Measurements from ENCODE around the gene GMPPB.
"Not testable (repeated sequence)": the region's sequence is repeated elsewhere in the genome, so short reads cannot be mapped to it uniquely, and the experiment has no call there.

GMPPB gene

DNA sequence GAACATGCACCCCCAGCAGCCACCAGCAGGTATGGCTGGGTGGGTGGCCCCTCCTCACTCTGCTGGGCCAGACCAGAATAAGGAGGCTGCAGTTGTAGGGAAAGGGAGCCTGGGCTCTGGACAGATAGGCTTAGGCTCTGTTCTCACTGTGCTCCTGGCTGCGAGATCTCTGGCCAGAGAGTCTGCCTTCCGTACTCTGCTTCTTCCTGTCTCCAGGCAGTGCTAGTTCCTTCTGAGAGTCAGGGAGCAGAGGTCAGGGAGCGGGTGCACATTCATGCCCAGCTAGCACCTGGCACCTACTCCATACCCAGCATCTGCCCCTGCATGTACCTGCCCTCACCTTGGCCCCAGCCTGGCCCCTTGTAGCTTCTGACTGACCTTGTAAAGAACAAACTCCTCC lies 32.3 kb downstream of the GMPPB start:
- DNase-seq (ENCODE audit: low read depth, low spot score), result not testable (repeated sequence)

DNA sequence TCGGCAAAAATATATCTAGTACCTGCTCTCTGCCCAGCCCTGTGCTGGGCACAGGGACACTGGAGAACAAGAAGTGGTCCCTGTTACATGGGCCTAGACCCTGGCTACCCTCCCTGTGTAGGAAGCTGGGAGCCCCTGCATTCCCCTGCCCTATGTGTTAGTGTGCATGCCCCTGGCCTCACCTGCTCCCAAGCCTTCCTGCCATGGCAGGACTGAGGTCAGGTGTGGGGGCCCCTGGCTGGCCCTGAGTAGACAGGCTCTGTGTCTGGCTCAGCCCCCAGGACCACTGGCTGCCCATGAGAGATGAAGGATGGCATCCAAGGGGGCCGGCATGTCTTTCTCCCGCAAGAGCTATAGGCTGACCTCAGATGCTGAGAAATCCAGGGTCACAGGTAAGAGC lies 32.9 kb downstream of the GMPPB start:
- DNase-seq (ENCODE audit: low read depth, low spot score), result not testable (repeated sequence)

DNA sequence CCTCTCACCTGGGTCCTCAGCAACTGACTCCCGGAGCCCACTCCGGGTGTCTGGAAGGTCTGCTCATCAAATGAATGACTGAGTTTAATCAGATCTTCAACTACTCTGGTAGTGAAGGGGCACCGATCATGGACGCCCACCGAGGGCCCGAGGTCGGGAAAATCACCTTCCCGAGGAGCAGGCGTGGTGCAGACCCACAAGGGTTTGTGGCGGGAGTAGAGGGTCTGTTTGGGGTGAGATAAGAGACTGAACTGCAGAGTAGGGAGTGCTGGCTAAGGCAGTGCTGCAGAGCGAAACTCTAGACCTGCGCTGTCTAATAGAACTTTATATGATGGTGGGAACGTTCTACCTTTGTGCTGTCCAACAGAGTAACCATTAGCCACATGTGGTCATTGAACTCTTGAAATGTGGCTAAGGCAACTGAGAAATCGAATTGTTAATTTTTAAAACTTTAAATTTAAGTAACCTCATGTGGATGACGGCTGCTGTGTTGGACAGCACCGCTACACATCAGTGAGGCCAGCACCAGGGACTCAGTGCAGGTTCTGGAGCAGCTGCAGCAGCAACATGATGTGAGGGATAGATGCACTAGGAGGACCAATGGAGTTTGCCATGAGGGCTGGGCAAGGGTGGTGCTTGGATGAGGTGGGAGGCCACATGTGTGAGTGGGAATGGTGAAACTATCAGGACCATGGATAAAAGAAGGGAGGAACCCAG lies 33.7 kb downstream of the GMPPB start:
- DNase-seq (ENCODE audit: low read depth, low spot score), result not testable (repeated sequence)

DNA sequence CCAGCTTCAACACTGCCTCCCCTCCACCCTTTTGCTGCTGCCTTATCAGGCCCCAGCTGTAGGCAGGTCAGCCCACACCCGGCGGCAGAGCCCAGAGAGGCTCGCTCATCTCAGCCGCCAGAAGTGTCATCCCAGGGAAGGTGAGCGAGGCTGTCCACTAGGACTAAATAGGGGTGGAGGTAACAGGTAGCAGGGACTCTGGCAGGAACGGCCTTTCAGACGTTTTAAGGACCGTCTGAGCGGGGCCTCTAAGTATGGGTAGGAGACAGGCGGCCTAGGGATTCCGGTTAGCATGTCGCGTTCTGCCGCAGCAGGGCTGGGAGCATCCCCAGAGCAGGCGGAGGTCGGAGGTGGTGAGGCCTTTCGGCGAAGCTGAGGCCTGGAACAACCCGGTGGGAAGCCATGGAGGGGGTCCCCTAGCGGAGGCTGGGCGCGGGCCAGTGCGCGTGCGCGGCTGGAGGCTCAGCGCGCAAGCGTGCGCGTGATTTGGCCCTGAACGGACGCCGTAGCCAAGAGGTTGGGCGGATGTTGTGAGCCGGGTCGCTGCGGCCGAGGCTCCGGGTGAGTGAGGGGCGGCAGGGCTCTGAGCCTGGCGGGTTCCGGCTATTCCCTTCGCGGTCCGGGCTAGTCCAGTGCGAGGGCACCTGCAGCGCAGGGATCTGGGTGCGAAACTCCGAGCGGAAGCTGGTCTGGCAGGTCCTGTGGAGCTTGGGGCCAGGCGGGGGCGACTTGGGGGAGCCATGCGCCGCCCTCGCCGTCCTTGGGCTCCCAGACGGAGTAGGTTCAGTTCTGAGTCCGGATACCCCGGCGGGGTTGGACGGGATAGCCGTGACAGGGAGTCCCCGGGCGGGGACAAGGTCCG lies 34.5 kb downstream of the GMPPB start, which contains the start of the genes MST1 and RNF123:
TSS of gene MST1 (minus strand) at position 429 of the 862 bp plus-strand sequence. CDS start 783 bp downstream, outside the sequence.
TSS of gene RNF123 (plus strand) at position 512 of the 862 bp plus-strand sequence. CDS start 1,609 bp downstream, outside the sequence.
- peak; percentile 97 for DNase-seq (ENCODE audit: low read depth, low spot score)

DNA sequence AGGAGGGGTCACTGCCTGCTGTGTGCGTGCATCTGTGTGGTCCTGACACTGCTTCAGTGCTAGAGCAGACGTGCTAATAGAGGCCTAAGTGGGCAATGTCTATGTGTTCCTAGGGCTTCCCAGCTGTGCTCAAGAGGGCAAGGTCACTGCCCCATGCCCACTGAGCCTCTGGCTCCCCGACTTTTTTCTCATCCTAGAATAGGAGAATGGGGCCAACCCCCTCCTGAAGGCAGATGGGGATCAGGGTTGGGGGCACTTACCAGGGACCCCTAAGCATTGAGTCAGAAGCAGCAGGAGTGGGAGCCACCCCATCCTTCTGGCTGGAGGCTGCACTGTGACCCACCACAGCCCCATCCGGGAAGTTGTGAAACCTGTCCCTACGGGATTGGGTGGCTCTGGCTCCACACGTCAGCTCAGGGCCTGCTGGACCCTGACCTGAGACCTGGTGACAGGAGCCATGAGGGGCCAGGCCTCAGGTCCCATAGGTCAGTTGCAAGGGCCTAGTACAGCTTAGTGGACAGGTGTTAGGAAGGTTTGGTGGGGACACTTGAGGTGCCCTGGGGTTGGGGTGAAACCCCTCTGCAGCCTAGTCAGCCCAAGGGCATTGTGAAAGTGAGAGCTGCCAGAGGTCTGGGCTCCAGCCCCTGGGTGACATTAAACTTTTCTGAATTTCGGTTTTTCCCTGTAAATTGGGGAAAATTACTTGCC lies 35.3 kb downstream of the GMPPB start:
- not testable (repeated sequence) for DNase-seq (ENCODE audit: low read depth, low spot score)

DNA sequence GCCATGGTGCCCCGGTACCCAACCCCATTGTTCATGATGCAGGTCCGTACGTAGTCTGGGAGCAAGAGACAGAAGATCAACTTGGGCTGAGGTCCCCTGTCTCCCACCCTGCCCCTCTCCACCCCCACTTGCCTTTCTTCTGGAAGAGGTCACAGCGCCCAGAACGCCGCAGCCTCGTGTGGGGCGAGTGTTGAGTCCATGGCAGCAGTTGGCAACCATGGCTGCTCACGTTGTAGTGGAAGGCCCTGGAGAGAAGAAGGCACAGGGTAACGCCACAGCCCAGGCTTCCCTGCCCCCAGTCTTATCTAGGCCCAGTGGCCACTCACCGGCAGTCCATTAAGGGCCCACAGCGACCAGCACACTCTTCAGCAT lies 36.3 kb downstream of the GMPPB start:
- not testable (repeated sequence) for DNase-seq (ENCODE audit: low read depth, low spot score)

DNA sequence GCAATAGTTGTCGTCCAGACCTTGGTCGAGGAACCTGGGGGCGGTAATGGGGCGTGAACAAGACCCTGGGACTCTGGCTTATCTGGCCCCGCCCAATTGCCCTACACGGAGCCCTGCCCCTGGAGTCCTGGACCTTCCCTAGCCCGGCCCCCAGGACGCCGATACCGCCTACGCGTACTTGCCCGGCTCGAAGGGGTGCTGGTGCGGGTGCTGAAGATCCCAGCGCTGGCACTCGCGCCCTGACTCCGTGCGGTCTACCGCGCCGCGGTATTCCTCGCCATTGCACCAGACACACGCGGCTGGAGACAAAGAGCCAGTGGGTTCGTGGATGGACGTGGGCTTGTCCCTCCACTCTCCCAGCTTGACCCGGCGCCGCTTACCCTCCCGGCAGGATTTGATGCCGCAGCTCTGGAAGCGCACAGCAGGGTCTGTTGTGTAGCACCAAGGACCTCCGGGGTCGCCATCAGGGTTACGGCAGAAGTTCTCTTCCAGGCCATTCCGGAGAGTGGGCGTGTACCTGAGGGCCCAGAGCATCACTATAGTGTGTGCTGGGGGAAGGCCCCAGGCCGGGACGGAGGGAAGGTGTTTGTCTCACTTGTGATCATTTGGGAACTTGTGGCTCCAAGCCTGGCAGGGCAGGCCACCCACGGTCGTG lies 36.9 kb downstream of the GMPPB start:
- DNase-seq (ENCODE audit: low read depth, low spot score), result peak; percentile 67

DNA sequence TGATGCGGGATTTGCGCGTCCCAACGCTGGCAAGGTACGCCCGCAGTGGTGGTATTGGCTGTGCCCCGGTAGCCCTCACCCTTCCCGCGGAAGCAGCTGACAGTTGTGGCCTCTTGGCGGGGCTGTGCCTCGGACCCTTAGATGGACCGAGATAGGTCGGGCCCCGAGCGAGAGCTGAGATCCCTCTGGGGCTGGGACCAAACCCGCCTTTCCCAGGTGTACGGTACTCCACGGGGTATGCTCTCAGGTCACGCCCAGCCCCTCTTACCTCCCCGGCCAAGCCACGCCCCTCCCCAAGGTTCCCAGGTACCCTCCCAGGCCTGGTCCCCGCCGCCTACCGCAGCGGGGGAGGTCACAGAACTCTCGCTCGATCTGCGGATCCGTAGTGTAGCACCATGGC lies 37.4 kb downstream of the GMPPB start:
- not testable (repeated sequence) for DNase-seq (ENCODE audit: low read depth, low spot score)

DNA sequence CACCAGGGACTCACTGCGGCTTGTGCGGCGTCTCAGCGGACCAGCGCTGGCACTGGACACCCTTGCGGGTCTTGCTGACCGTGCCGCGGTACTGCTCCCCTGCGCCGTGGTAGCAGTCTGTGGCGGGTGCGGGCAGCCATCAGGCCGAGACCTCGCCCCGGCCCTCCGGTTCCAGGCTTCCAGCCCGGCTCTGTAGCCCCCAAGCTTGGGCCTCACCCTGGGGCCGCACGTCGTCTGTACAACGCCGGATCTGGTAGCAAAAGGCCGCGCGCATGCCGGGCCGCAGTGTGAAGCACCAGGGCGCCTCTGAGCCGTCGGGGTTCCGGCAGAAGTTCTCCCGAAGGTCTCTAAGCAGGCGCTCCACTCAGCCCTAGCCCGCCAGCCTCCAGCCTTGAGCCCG lies 37.9 kb downstream of the GMPPB start:
- DNase-seq (ENCODE audit: low read depth, low spot score), result not testable (repeated sequence)

DNA sequence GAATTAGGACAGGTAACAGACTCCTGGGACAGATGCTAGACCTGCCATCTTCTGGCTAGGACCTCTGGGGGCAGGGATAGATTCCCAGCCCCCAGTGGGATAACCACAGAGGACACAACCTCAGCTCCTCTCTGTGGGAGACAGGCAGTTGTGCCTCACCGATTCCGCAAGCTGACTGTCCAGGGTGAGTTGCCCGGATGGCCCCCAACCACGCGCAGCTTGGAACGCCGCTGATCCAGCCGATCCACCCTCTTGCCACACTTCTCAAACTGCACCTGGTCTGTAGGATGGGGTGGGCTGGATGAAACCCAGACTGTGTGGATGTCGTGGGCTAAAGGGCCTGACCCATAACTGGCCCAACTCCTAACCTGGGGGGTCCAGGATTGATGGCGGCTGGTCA lies 38.6 kb downstream of the GMPPB start:
- DNase-seq (ENCODE audit: low read depth, low spot score), result not testable (repeated sequence)

DNA sequence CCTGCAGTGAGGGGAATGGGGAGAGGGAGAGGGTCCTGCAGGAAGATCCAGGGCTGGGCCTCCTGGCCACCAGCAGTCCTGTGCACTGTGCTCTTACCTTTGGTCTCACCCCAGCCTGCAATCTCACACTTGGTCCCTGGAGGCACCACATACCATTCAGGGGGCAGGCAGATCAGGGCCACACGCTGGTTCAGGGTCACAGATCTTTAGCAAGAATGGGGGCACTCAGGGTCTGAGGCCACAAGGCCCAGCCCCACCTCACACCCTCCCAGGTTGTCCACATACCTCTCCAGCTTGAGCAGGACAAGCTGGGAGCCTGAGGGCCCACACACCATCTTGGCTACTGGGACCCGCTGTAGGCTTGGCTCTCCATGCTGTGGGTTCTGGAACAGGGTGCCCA lies 39.3 kb downstream of the GMPPB start:
- DNase-seq (ENCODE audit: low read depth, low spot score), result not testable (repeated sequence)

DNA sequence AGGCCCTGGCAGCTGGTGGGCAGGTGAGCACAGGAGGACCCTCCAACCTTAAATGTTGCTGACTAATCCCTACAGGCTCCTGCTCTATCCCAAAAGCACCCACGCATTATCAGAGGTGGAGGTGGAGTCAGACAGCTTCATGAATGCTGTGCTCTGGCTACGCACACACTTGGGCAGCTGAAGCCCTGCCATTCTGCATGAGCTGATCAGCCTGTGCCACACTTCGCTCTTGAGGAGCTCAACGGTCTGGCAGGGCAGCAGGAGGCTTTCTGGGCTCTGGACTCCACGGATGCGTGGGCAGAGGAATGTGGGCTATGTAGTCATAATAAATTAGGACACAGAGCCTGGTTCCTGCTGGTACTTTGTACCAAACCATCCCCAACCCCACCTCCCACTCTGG lies 40.6 kb downstream of the GMPPB start:
- DNase-seq (ENCODE audit: low read depth, low spot score), result no peak

DNA sequence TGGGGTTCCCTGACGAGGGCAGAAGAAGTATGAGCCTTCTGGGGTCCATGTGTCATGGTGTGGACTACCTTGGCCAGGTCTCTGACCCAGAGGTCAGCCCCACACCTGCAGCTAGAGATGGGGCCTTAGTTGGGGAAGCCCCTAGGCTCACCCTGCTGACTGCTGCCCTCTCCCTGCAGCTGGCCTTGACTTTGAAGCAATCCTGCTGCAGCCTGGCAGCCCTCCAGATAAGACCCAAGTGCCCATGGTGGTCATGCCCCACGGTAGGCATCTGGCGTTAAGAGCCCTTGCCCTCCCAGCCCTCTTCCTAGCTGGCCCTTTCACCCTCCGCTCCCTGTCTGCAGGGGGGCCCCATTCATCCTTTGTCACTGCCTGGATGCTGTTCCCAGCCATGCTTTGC lies 42.2 kb downstream of the GMPPB start:
- DNase-seq (ENCODE audit: low read depth, low spot score), result no peak

DNA sequence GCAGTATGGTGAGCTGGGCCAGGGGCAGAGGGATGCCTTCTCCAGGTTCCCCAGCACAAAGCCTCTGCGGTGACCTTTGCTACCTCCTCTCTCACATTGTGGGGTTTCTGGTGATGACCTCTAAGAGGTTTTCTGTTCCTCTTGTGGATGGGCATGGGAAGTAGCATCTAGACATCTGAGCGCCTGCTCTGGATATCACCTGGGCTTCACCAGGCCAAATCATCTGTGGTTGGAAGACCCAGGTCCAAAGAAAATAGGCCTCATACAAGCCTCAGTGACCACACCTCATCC lies 42.6 kb downstream of the GMPPB start:
- no peak for DNase-seq (ENCODE audit: low read depth, low spot score)

DNA sequence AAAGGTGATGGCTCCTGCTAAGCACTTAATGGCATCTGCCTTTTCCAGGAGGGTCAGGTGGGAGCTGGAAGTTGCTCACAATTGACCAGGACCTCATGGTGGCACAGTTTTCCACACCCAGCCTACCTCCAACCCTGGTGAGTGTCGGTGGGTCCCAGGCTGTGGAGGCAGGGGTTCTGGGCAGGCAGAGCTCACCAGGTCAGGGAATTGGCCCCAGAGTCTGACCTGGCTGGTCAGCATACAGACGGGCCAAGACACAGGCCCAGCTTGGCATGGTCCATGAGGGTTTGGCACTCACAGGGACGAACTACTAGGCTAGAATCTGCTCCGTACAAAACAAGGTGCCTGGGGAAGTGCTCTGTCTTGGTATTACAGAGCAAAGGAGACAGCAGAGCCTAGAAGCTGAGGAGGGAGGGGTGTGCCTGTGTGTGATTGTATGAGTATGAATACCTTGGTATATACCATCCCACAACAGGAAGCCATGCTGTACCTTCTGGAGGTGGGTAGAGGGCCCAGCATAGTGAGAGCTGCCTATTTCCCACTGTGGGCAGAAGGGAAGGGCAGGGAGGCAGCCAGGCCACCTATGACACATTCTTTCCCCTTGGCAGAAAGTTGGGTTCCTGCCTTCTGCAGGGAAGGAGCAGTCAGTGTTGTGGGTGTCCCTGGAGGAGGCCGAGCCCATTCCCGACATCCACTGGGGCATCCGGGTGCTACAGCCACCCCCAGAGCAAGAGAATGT lies 43.1 kb downstream of the GMPPB start:
- DNase-seq (ENCODE audit: low read depth, low spot score), result no peak

DNA sequence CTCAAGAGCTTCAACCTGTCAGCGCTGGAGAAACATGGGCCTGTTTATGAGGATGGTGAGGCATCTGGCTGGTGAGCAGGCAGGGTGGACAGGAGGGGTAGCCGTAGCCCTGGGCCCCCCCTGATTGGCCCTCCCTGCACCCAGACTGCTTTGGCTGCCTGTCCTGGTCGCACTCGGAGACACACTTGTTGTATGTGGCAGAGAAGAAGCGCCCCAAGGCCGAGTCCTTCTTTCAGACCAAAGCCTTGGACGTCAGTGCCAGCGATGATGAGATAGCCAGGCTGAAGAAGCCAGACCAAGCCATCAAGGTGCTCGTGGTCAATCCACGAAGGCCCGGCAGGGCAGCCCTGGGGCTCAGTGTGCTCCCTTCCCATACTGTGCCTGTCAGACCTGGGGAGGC lies 47.8 kb downstream of the GMPPB start:
- no peak for DNase-seq (ENCODE audit: low read depth, low spot score)

DNA sequence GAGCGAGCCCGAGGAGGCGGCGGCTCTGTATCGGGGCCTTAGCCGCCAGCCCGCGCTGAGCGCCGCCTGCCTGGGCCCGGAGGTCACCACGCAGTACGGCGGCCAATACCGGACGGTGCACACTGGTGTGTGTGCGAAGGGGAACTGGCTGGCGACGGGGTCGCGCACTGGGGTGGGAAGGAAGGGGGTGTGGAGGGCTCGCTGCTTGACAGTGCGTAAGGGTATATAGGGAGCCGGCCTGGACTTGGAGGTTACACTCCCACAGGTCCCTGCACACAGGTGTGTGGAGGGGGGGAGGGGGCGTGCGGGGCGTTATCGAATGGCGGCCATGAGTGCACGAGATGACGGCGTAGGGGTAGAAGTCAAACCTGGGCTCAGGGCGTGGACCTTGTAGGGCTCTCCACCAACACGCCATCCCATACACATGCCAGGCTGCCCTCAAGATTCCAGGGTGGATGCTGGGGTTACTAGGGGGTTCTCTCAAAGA lies 49.2 kb downstream of the GMPPB start:
- DNase-seq (ENCODE audit: low read depth, low spot score), result no peak

DNA sequence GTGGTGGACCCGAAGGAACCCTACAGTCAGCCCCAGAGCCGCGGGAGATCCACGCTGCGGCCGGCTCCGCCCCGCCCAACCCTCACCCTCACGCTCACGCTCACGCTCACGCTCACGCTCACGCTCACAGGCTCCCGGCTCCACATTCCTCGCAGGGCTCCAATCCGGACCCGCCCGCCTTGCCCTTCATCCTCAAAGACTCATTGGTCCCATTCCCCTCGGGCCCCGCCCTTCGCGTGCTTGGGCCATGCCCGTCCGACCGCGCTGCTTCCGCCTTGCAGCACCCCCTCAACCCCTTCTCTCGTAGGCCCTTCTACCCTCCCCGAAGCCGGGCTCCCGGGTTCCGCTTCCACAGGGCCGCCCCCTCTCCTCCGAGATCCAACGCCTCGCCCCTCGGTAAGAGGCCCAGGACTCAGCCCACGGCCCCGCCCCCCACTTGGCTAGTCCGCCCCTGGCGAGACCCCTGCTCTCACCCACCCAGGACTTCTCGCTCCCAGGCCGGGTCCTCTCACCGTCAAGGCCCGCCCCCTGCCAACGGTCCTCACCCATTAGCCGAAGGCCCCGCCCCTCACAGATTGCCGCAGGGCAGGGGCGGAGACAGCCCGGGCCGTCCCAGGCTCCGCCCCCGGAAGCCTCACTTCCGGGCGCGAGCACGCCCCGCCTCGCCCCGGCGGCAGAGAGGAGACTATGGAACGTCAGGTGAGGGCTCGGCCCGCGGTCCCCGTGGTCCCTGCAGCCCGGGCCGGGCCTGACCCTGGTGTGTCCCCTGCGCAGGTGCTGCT lies 49.8 kb downstream of the GMPPB start, which contains the start of gene APEH:
TSS of gene APEH (plus strand) at position 637 of the 782 bp plus-strand sequence. CDS start at position 688, 51 bp downstream.
- peak; percentile 99 for DNase-seq (ENCODE audit: low read depth, low spot score)

DNA sequence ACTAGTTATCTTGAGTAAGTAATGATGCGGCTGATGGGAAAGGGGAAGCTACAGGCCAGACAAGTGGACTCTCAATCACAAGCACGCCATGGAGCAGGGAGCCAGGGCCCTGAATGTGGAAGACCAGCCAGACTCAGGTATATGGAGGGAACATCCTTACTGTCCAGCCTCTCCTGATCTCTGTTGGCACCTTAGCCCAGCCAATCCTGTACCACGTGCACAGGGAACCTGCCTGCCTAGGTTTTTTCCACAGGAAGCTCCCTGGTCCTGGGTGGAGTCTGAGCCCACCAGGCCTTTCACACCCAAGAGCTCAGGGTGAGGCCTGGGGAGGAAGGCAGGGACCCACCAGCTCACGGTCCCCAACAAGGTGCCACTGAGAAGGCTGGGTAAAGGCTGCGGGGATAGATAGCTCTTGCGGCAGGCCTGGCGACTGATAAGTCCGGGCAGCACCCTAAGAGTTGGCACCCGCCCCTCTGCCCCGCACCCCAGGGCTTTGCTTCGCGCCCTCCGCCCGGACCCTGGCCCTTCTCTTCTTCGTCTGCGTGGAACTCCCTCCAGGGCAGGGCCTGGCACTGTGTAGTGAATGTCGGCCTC lies 50.5 kb downstream of the GMPPB start:
- no peak for DNase-seq (ENCODE audit: low read depth, low spot score)
